ENCODE data around the gene C17orf113.

- no peak for TF ChIP-seq CTCF (conservative IDR thresholded peaks at IDR 0.05; ENCODE audit: low read depth in 2 of 2)
- no peak for TF ChIP-seq POLR2AphosphoS5 (IDR thresholded peaks at IDR 0.05; ENCODE audit: low read depth)
- TF ChIP-seq CREB1 (CRISPR knock-in tag; IDR thresholded peaks at IDR 0.05; ENCODE audit: low read depth): no peak
- no peak for TF ChIP-seq EZH2 (IDR thresholded peaks at IDR 0.05; ENCODE audit: low read depth, unreplicated experiment)
- TF ChIP-seq REST (IDR thresholded peaks at IDR 0.05; ENCODE audit: unreplicated experiment): no peak
- no peak for TF ChIP-seq EZH2phosphoT487 (IDR thresholded peaks at IDR 0.05; ENCODE audit: unreplicated experiment)
- TF ChIP-seq ETS1 (IDR thresholded peaks at IDR 0.05): no peak
- TF ChIP-seq ZNF114 (CRISPR knock-in tag; IDR thresholded peaks at IDR 0.05): no peak
- no peak for TF ChIP-seq JUNB (IDR thresholded peaks at IDR 0.05; ENCODE audit: unreplicated experiment)
- TF ChIP-seq NANOG (IDR thresholded peaks at IDR 0.05; ENCODE audit: borderline replicate concordance): no peak
- TF ChIP-seq ZNF331 (CRISPR knock-in tag; IDR thresholded peaks at IDR 0.05; ENCODE audit: low read depth): no peak
- TF ChIP-seq STAT1 (IDR thresholded peaks at IDR 0.05; ENCODE audit: unreplicated experiment): no peak
These were observed 28.1 kb upstream of the C17orf113 start for GRCh38 chr17:42078396-42079043.
